Caco-2 (cell line): ENCODE data around the gene TUBB4B. TPM values are rescaled to one million over a fixed set of nuclear protein-coding genes. Genes with fewer than 3 reads are reported as not detected.

Source experiments
- BruUV-seq: library from RNA; stranded (reverse); fragments of 400-500 nt; replicated peaks from 2 replicates; lab custom pipeline; 2021; lab: Mats Ljungman, UMichigan
- CTCF ChIA-PET: fragments of 300-600 bp; sonication (Branson Sonifier 250); formaldehyde crosslinking; loops from one replicate; lab custom pipeline; 2022; ENCODE audit warnings: antibody characterized with exemption; lab: Charles Lee
- POLR2A ChIA-PET: fragments of 300-600 bp; sonication (Branson Sonifier 250); formaldehyde crosslinking; loops from one replicate; lab custom pipeline; 2022; ENCODE audit warnings: antibody characterized with exemption; lab: Charles Lee
- DNase-seq, 2 experiments: peaks; one replicate each; pipeline versions ENCODE4 v3.0.0 to v3.0.0-alpha.2; 2020 to 2022
- H3K27me3 ChIP-seq: replicated peaks from 2 replicates; pipeline ENCODE4 v1.6.0; 2011; ENCODE audit warnings: low read length; ENCODE audit not compliant: control insufficient read depth, insufficient read depth
- H3K36me3 ChIP-seq: 2 replicates; pipeline ENCODE4 v1.5.1; 2011; ENCODE audit warnings: low read length; ENCODE audit not compliant: control insufficient read depth, insufficient read depth
- H3K4me1 ChIP-seq: fragments of 250-450 bp; sonication (Bioruptor Pico); 2 replicates; pipeline ENCODE4 v1.5.1; 2020; ENCODE audit warnings: mild to moderate bottlenecking
- H3K4me3 ChIP-seq: 2 replicates; pipeline ENCODE4 v1.5.1; 2011; ENCODE audit warnings: low read depth, mild to moderate bottlenecking, control low read depth, low read length
- H3K9me3 ChIP-seq: fragments of 250-450 bp; sonication (Bioruptor Pico); 2 replicates; pipeline ENCODE4 v1.5.1; 2020; ENCODE audit warnings: mild to moderate bottlenecking, moderate library complexity
- H3K27ac Mint-ChIP-seq: one replicate; pipeline ENCODE4 v1.8.0; 2022; ENCODE audit warnings: mixed read lengths; ENCODE audit not compliant: unreplicated experiment
- H3K27me3 Mint-ChIP-seq: one replicate; pipeline ENCODE4 v1.8.0; 2022; ENCODE audit warnings: mixed read lengths; ENCODE audit not compliant: insufficient read depth, unreplicated experiment
- H3K36me3 Mint-ChIP-seq: one replicate; pipeline ENCODE4 v1.8.0; 2022; ENCODE audit warnings: mild to moderate bottlenecking, mixed read lengths; ENCODE audit not compliant: insufficient read depth, unreplicated experiment
- H3K4me1 Mint-ChIP-seq: one replicate; pipeline ENCODE4 v1.8.0; 2022; ENCODE audit warnings: low read depth, mixed read lengths; ENCODE audit not compliant: unreplicated experiment
- H3K4me3 Mint-ChIP-seq: one replicate; pipeline ENCODE4 v1.8.0; 2022; ENCODE audit warnings: mild to moderate bottlenecking, moderate library complexity, mixed read lengths; ENCODE audit not compliant: unreplicated experiment
- H3K9me3 Mint-ChIP-seq: one replicate; pipeline ENCODE4 v1.8.0; 2022; ENCODE audit warnings: mixed read lengths; ENCODE audit not compliant: unreplicated experiment
- CTCF ChIP-seq, 2 experiments: fragments of 200-600 bp in 1 of 2; IDR thresholded peaks; 1 replicate in 1 of 2; 2 replicates in 1 of 2; pipeline versions ENCODE4 v1.5.1 to v1.8.0; 2011 to 2022; ENCODE audit warnings: antibody characterized with exemption in 1 of 2, control low read depth in 1 of 2, inconsistent platforms in 1 of 2, low read depth in 1 of 2, low read length in 1 of 2, mild to moderate bottlenecking in 1 of 2, moderate library complexity in 1 of 2; ENCODE audit not compliant: insufficient read depth in 1 of 2, severe bottlenecking in 1 of 2, unreplicated experiment in 1 of 2
- intact Hi-C: fragments of 100-400 bp; cut with micrococcal nuclease; formaldehyde crosslinking; loops from one replicate; pipeline ENCODE4 v1.10.0; 2022; ENCODE audit not compliant: unreplicated experiment
- total RNA-seq: library from RNA; stranded (reverse); gene quantifications from 2 replicates; pipeline ENCODE4 v1.2.3, GENCODE V29; 2022

TUBB4B gene
- total RNA-seq, 1 experiment from 2014 or later, result 487 TPM

- intact Hi-C loops, result no loop called here
- no peak overlapping the region for H3K4me3 ChIP-seq
- no peaks in the 10 kb centered on the region for H3K27me3 ChIP-seq
- Mint-ChIP-seq H3K27me3 (no peaks in the 10 kb centered on the region), H3K36me3 (peaks cover 14% of the 10 kb centered on the region), H3K4me3 (no peak overlapping the region), H3K27ac (no peak overlapping the region), H3K4me1 (peaks cover 10% of the 10 kb centered on the region), H3K9me3 (no peaks in the 10 kb centered on the region)
- DNase-seq, result no peak
- H3K36me3 ChIP-seq, result no peaks in the 10 kb centered on the region
- peaks cover 42% of the 10 kb centered on the region for H3K4me1 ChIP-seq
- TF ChIP-seq CTCF (IDR thresholded peaks at IDR 0.05; ENCODE audit: insufficient read depth in 1 of 2, low read depth in 1 of 2, low read length in 1 of 2, severe bottlenecking in 1 of 2, unreplicated experiment in 1 of 2), result no peak
- ChIA-PET POLR2A (no interaction called here), CTCF (interaction anchor here (0.6 to 0.8 kb wide), 2 partner anchors 9 to 244 kb away, joined by 3 to 9 read pairs; no protein-coding TSS in a partner anchor)
- no TSS peak for BruUV-seq
- no peaks in the 10 kb centered on the region for H3K9me3 ChIP-seq
Measured at GRCh38 chr9:137232510-137232909, 8.6 kb upstream of the TUBB4B start.

GRCh38 chr9:137233143-137233980, 7.7 kb upstream of the TUBB4B start:
- BruUV-seq, result no TSS peak
- H3K9me3 ChIP-seq, result no peaks in the 10 kb centered on the region
- no peaks in the 10 kb centered on the region for H3K27me3 ChIP-seq
- H3K36me3 ChIP-seq, result no peaks in the 10 kb centered on the region
- ChIA-PET POLR2A (no interaction called here), CTCF (interaction anchor here (0.6 to 0.8 kb wide), 2 partner anchors 10 to 349 kb away, joined by 3 to 9 read pairs; no protein-coding TSS in a partner anchor)
- no peak for TF ChIP-seq CTCF (IDR thresholded peaks at IDR 0.05; ENCODE audit: insufficient read depth in 1 of 2, low read depth in 1 of 2, low read length in 1 of 2, severe bottlenecking in 1 of 2, unreplicated experiment in 1 of 2)
- no peak overlapping the region for H3K4me3 ChIP-seq
- intact Hi-C loops, result no loop called here
- no peak overlapping the region for H3K27ac Mint-ChIP-seq
- peaks cover 41% of the 10 kb centered on the region for H3K4me1 ChIP-seq
- no peaks in the 10 kb centered on the region for H3K27me3 Mint-ChIP-seq
- H3K36me3 Mint-ChIP-seq, result peaks cover 14% of the 10 kb centered on the region
- no peak for DNase-seq
- H3K4me3 Mint-ChIP-seq, result no peak overlapping the region
- no peaks in the 10 kb centered on the region for H3K9me3 Mint-ChIP-seq
- peaks cover 6% of the 10 kb centered on the region for H3K4me1 Mint-ChIP-seq

GRCh38 chr9:137234055-137234697, 6.9 kb upstream of the TUBB4B start:
- Mint-ChIP-seq H3K27me3 (no peaks in the 10 kb centered on the region), H3K4me1 (peaks cover 6% of the 10 kb centered on the region), H3K27ac (no peak overlapping the region), H3K4me3 (no peak overlapping the region), H3K9me3 (no peaks in the 10 kb centered on the region), H3K36me3 (peaks cover 14% of the 10 kb centered on the region)
- no peak for TF ChIP-seq CTCF (IDR thresholded peaks at IDR 0.05; ENCODE audit: insufficient read depth in 1 of 2, low read depth in 1 of 2, low read length in 1 of 2, severe bottlenecking in 1 of 2, unreplicated experiment in 1 of 2)
- no peak overlapping the region for H3K4me3 ChIP-seq
- H3K9me3 ChIP-seq, result no peaks in the 10 kb centered on the region
- H3K36me3 ChIP-seq, result no peaks in the 10 kb centered on the region
- intact Hi-C loops, result no loop called here
- BruUV-seq, result no TSS peak
- DNase-seq, result no peak
- peaks cover 38% of the 10 kb centered on the region for H3K4me1 ChIP-seq
- POLR2A ChIA-PET, result no interaction called here
- H3K27me3 ChIP-seq, result no peaks in the 10 kb centered on the region
- CTCF ChIA-PET, result interaction anchor here (0.6 to 1.5 kb wide), 2 partner anchors 45 to 350 kb away, joined by 3 to 4 read pairs; partner anchors contain the start of gene SSNA1
